HUES64 (cell line): ENCODE measurements around the gene ENTREP3.
"Not testable (repeated sequence)": the region's sequence is repeated elsewhere in the genome, so short reads cannot be mapped to it uniquely, and the experiment has no call there.

Source experiments
- H3K27ac ChIP-seq: 2 replicates; pipeline ENCODE4 v1.7.0; 2013; ENCODE audit warnings: low read depth, low read length, inconsistent platforms
- H3K27me3 ChIP-seq: 2 replicates; pipeline ENCODE4 v1.6.1; 2013; ENCODE audit warnings: mild to moderate bottlenecking, low read length; ENCODE audit not compliant: insufficient read depth
- H3K36me3 ChIP-seq: 2 replicates; pipeline ENCODE4 v1.6.1; 2013; ENCODE audit warnings: mild to moderate bottlenecking, low read length; ENCODE audit not compliant: insufficient read depth
- H3K4me1 ChIP-seq: 2 replicates; pipeline ENCODE4 v1.6.1; 2013; ENCODE audit warnings: mild to moderate bottlenecking, low read length, moderate library complexity; ENCODE audit not compliant: insufficient read depth
- H3K4me3 ChIP-seq: 2 replicates; pipeline ENCODE4 v1.5.1; 2013; ENCODE audit warnings: mild to moderate bottlenecking, low read length, moderate library complexity
- H3K9ac ChIP-seq: 2 replicates; pipeline ENCODE4 v1.6.1; 2013; ENCODE audit warnings: mild to moderate bottlenecking, low read depth, low read length
- H3K9me3 ChIP-seq: 2 replicates; pipeline ENCODE4 v1.6.1; 2013; ENCODE audit warnings: low read depth, low read length; ENCODE audit not compliant: insufficient read depth
- WGBS: fragments of 150-250, 120-280 bp; methylation state at CpG from one replicate; pipeline ENCODE4 v1.1.7; 2013; ENCODE audit warnings: missing lambda C conversion rate; 5-methylcytosine and 5-hydroxymethylcytosine counted together

Gene ENTREP3

DNA sequence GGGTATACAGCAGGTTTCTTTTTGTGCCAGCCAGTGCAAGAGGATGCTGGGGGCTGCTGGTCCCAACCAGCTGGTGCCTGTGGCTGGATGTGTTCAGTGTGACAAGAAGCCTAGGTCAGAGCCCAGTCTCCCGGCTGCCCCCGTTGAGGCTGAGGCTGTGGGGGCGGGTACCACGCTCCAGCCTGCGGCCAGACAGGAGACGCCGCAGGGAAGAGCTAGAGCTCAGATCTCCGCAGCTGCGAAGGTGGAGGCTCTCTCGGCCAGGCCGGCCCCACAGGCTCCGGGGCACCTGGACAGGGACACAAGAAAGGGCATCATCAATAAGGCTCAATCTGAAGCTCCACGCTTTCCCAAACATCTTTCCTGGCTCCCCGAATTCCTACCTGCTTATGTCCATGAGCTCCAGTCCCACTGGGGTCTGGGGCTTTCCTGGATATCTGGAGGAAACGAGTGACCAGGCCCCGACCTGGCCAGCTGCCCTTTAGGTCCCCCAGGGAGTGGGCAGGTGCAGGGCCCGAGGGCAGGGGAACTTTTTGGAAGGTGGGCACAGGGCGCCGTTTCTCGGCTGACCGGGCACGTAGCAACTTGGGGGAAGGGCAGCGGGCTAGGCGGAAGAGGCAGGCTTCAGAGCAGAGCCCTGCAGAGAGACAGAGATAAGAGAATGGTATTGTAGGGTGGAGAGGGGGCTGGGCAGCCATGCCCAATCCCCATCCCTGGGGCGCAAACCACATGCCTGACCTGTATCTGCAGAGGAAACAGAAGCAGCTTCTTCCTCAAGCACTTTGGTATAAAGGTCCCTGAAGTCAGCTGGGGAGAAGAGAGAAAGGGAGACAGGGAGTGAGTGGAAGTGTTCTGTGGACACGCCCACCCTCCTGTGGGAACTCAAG lies 7.4 kb downstream of the ENTREP3 start:
- no peak overlapping the region for H3K9ac ChIP-seq
- 92% methylated on average over 26 of the region's 26 CpGs for WGBS
- H3K27me3 ChIP-seq: peaks cover 14% of the 10 kb centered on the region
- H3K9me3 ChIP-seq: no peaks in the 10 kb centered on the region
- H3K27ac ChIP-seq: no peak overlapping the region
- H3K4me1 ChIP-seq: peaks cover 5% of the 10 kb centered on the region; the same call in 1 of the 2 replicates
- H3K36me3 ChIP-seq: peaks cover 18% of the 10 kb centered on the region; the same call in 1 of the 2 replicates
- H3K4me3 ChIP-seq: no peak overlapping the region

DNA sequence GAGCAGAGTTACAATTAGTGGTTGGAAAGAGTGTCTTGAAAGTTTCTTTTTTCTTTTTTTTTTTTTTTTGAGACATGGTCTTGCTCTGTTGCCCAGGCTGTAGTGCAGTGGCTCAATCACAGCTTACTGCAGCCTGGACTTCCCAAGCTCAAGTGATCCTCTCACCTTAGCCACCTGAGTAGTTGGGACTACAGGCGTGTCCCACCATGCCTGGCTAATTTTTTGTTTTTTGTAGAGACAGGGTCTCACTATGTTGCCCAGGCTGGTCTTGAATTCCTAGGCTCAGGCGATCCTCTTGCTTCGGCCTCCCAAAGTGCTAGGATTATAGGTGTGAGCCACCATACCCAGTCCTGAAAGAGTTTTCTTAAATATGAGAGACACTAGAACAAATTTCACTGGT lies 8.5 kb downstream of the ENTREP3 start:
- H3K4me3 ChIP-seq, H3K9me3 ChIP-seq, H3K4me1 ChIP-seq, H3K9ac ChIP-seq, H3K27ac ChIP-seq: not testable (repeated sequence)
- Histone ChIP-seq H3K27me3 (peaks cover 14% of the 10 kb centered on the region), H3K36me3 (peaks cover 18% of the 10 kb centered on the region; the same call in 1 of the 2 replicates)
- WGBS: 87% methylated on average over 3 of the region's 3 CpGs

DNA sequence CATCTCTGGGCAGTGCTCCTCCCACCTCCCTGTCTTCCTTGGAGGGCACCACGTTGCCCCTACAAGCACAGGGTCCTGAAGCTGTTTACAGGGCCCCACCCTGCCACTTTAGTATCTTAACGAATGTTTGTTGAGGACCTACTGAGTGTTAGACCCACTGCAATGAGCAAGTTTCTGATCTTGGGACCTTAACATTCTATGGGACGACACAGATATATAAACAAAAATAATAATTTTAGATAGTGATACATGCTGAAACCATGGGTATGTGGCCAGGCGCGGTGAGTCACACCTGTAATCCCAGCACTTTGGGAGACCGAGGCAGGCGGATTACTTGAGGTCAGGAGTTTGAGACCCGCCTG lies 10.1 kb downstream of the ENTREP3 start:
- Histone ChIP-seq H3K27me3 (peaks cover 14% of the 10 kb centered on the region), H3K4me3 (peak overlapping the region; percentile 65), H3K9ac (peak overlapping the region; percentile 86), H3K27ac (peak overlapping the region; percentile 89), H3K4me1 (peaks cover 7% of the 10 kb centered on the region; the same call in 1 of the 2 replicates), H3K36me3 (peaks cover 18% of the 10 kb centered on the region; the same call in 1 of the 2 replicates), H3K9me3 (no peaks in the 10 kb centered on the region)
- WGBS: 61% methylated on average over 7 of the region's 8 CpGs

DNA sequence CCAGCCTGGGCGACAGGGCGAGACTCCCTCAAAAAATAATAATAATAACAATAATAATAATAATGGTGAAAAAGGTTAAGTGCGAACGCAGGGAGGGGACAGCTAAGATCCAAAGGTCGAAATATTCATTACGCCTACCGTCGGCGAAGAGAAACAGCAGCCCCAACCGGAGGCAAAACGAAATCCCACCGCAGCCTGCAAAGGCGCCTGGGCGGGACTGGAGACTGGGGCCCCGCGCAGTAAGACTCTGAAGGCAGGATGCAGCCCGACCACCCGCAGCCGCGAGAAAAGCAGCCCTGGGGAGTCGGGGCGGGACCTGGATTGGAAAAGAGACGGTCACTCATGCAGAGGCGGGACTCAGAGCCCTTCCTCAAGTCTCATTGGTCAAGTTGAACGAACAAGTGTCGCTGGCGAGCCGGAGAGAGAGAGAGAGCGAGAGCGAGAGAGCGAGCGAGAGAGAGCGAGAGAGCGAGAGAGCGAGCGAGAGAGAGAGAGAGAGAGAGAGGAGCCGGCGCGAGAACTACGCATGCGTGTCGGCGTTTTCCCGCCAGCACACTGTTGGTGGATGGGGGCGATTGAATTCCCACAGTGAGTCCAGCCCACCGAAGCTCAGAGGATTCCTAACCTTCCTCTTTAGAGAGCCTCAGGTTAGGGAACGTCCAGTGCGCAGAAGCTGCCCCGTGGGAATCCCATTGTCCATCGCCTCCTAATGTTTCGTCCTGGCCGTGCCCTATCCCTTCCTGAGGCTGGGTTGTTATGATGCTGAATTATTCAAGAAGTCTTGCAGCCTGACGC lies 10.7 kb downstream of the ENTREP3 start:
- under 1% methylated on average over 51 of the region's 53 CpGs for WGBS
- Histone ChIP-seq H3K27me3 (peaks cover 14% of the 10 kb centered on the region), H3K36me3 (peaks cover 18% of the 10 kb centered on the region; the same call in 1 of the 2 replicates), H3K9ac (peak overlapping the region; percentile 86), H3K4me1 (peaks cover 7% of the 10 kb centered on the region; the same call in 1 of the 2 replicates), H3K27ac (peak overlapping the region; percentile 89), H3K4me3 (peak overlapping the region; percentile 65), H3K9me3 (no peaks in the 10 kb centered on the region)

DNA sequence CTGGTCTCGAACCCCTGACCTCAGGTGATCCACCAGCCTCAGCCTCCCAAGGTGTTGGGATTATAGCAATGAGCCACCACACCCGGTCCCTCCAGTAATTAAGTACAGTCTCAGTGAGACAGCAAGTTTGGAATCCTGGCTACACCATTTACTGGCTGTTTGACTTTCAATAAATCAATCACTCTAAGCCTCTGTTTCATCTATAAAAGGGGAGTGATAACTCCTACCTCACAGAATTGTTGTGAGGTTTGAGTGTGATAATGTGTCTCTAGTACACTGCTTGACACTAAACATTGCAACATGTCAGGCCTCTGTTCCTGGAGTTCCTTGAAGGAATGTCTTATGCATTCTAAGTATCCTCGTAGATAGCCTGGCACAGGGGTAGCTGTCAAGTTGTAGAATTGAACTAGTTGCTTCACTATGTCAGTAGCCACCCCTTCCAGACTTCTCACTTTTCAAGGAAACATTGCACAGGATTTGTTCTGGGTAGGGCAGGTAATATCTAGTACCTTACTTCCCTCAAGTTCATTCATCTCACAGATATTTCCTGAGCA lies 12.4 kb downstream of the ENTREP3 start:
- H3K4me3 ChIP-seq: peak overlapping the region; percentile 65
- WGBS: 91% methylated on average over 3 of the region's 3 CpGs
- no peak overlapping the region for H3K9ac ChIP-seq

DNA sequence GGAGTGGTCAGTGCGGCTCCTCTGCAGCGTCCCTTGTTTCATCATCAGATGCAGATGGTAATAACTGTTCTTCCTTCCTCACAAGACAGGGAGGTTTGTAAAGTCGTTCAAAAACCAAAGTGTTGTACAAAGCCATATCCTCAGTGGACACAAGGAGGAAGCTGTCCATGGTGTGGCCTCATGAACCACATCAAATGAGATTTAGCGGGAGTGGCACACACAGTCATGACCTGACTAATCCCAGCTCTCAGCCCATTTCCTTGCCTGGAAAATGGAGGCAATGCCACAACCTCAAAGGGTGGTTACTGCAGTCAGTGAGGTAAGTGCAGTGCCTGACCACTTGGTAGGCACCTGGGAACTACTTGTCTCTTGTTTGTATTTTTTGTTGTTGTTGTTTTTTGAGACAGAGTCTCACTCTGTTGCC lies 13.4 kb downstream of the ENTREP3 start:
- Histone ChIP-seq H3K27ac (no peak overlapping the region), H3K9me3 (no peaks in the 10 kb centered on the region), H3K4me3 (no peak overlapping the region), H3K36me3 (peaks cover 6% of the 10 kb centered on the region), H3K4me1 (peaks cover 7% of the 10 kb centered on the region; the same call in 1 of the 2 replicates), H3K27me3 (peaks cover 14% of the 10 kb centered on the region), H3K9ac (no peak overlapping the region)
- WGBS: 89% methylated on average over 4 of the region's 4 CpGs

More for the DNA sequence above, 12.4 kb downstream of the ENTREP3 start:
- Histone ChIP-seq H3K27me3 (peaks cover 14% of the 10 kb centered on the region), H3K36me3 (peaks cover 10% of the 10 kb centered on the region; the same call in 1 of the 2 replicates), H3K4me1 (peaks cover 7% of the 10 kb centered on the region; the same call in 1 of the 2 replicates), H3K9me3 (no peaks in the 10 kb centered on the region), H3K27ac (no peak overlapping the region)

DNA sequence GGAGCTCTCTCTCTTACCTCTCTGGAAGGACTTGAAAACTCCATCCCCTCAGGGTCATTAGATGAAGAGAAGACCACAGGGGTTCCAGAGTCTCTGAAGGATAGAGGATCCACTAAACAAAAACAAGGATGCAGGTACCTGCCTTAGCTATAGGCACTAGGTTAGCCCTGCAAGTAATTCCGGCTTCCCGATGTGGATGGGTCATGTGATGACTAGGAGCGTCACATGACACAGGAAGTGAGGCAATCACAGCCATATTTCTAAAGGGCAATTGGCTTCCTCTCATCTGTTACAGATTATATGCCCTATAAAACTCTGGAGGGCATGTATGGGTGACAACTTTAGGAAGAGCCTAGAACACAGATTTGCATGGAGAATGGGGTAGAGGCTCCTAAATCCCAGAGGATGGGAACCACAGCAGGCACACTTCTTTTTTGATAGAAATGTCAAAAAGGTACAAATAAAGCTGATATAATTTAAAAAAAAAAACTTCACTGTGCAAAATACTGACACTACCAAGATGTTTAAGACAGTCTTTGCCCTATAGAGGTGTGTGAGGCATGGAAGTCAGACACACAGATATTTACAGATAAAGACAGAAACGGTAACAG lies 14.1 kb downstream of the ENTREP3 start:
- WGBS: 27% methylated on average over 4 of the region's 4 CpGs
- Histone ChIP-seq H3K9me3 (no peaks in the 10 kb centered on the region), H3K36me3 (peaks cover 13% of the 10 kb centered on the region), H3K27me3 (peaks cover 10% of the 10 kb centered on the region), H3K4me3 (peak overlapping the region; percentile 56), H3K27ac (no peak overlapping the region), H3K9ac (peak overlapping the region; percentile 64), H3K4me1 (peaks cover 7% of the 10 kb centered on the region; the same call in 1 of the 2 replicates)

DNA sequence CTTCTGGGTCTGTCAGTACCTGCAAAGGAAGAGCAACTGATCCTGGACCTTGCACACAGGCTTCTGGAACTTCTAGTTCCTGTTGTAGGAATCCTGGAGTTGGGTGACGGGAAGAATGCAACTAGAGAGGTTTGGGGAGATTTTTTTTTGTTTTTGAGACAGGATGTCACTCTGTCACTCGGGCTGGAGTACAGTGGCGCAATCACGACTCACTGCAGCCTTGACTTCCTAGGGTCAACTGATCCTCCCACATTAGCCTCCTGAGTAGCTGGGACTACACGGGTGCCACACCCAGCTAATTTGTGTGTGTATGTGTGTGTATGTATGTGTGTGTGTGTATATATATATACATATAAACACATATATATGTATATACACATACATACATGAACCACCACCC lies 18.8 kb downstream of the ENTREP3 start:
- Histone ChIP-seq H3K36me3 (peaks cover 16% of the 10 kb centered on the region), H3K27ac (no peak overlapping the region), H3K4me1 (0 out of 2 replicates have a peak, but pooled peaks cover 2% of the 10 kb centered on the region), H3K27me3 (no peaks in the 10 kb centered on the region), H3K9ac (no peak overlapping the region), H3K9me3 (no peaks in the 10 kb centered on the region), H3K4me3 (no peak overlapping the region)
- WGBS: 93% methylated on average over 4 of the region's 5 CpGs

DNA sequence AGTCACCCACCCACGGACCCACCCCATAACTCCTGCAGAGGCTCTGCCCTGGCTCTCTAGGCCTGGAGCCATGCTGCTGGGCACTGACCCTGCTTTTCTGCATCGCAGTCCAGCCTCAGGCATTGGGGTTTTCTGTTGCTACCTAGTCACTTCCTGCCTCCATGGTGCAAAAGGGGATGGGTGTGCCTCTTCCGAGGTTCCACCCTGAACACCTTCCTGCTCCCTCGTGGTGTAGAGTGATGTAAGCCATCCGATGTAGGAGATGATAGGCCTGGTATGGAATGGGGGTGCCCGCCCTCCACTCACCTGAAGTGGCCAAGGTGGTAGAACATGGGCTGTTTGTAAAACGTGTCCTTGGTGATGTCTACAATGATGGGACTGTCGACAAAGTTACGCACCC lies 19.9 kb downstream of the ENTREP3 start:
- not testable (repeated sequence) for H3K9ac ChIP-seq, H3K27me3 ChIP-seq, H3K27ac ChIP-seq, H3K4me3 ChIP-seq, H3K4me1 ChIP-seq, H3K9me3 ChIP-seq
- 95% methylated on average over 4 of the region's 9 CpGs for whole genome bisulfite sequencing
- H3K36me3 ChIP-seq: peaks cover 16% of the 10 kb centered on the region

DNA sequence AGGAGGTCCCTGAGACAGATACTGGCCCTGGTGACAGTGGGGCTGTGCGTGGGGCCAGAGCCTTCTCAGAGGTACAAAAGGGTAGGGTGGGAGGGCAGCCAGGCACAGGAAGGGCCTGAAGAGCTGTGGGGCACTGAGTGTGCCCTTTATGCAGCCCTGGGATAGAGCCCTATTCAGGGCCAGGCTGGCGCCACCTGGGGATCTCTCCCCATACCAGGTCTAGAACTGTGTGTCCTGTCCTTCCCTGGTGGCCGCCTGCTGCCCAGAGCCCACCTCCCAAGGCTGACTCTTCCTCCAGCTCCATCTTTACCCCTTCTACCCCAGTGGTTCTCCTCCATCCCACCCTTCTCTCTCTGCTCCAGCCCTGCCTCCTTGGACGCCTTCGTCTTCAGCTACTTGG lies 21.8 kb downstream of the ENTREP3 start:
- 86% methylated on average over 1 of the region's 5 CpGs for WGBS
- H3K4me3 ChIP-seq, H3K9me3 ChIP-seq, H3K9ac ChIP-seq, H3K4me1 ChIP-seq, H3K27ac ChIP-seq, H3K27me3 ChIP-seq: not testable (repeated sequence)
- H3K36me3 ChIP-seq: peaks cover 16% of the 10 kb centered on the region
